Skeletal muscle tissue (tissue), 4 donors: Measurements from ENCODE around the gene SRF. TPM values are rescaled to one million over a fixed set of nuclear protein-coding genes. Genes with fewer than 3 reads are reported as not detected.
A peak's percentile ranks its signal among the peaks of the same experiment; 100 is the strongest.

ENCODE experiments used
- H3K27ac ChIP-seq: one replicate; pipeline ENCODE4 v1.7.0; 2013; ENCODE audit warnings: mild to moderate bottlenecking, low read depth, low read length, inconsistent platforms
- H3K27me3 ChIP-seq, 3 donors: one replicate each; pipeline ENCODE4 v1.7.0; 2013; ENCODE audit warnings: low read length in 3 of 3; ENCODE audit not compliant: control insufficient read depth in 3 of 3, insufficient read depth in 3 of 3
- H3K36me3 ChIP-seq, 3 donors: one replicate each; pipeline ENCODE4 v1.7.0; 2013; ENCODE audit warnings: low read length in 3 of 3; ENCODE audit not compliant: control insufficient read depth in 3 of 3, insufficient read depth in 3 of 3
- H3K4me1 ChIP-seq, 3 donors: one replicate each; pipeline ENCODE4 v1.7.0; 2013; ENCODE audit warnings: low read length in 3 of 3, mild to moderate bottlenecking in 3 of 3; ENCODE audit not compliant: control insufficient read depth in 3 of 3, insufficient read depth in 3 of 3
- H3K4me3 ChIP-seq, 3 donors: one replicate each; pipeline ENCODE4 v1.7.0; 2013; ENCODE audit warnings: low read length in 3 of 3
- H3K9ac ChIP-seq, 3 donors: one replicate each; pipeline ENCODE4 v1.7.0; 2013; ENCODE audit warnings: low read length in 3 of 3, mild to moderate bottlenecking in 3 of 3, moderate library complexity in 2 of 3, low read depth in 1 of 3
- H3K9me3 ChIP-seq, 3 donors: one replicate each; pipeline ENCODE4 v1.7.0; 2013; ENCODE audit warnings: low read length in 3 of 3; ENCODE audit not compliant: control insufficient read depth in 3 of 3
- total RNA-seq: library from RNA; depleted of rRNA; stranded (reverse); fragments of >200 nt; gene quantifications from one replicate; pipeline ENCODE4 v1.2.3, GENCODE V29; 2014
- donor health status: Osteomylitis.

The SRF gene
- total RNA-seq, 1 donor from 2014 or later: 21.4 TPM

- peaks cover 20 to 24% (median 21%) of the 10 kb centered on the region in 3 donors for H3K36me3 ChIP-seq
- peak overlapping the region; percentile 92 for H3K27ac ChIP-seq
- peak overlapping the region; percentile 85 to 96 (median 91) for H3K9ac ChIP-seq
- peaks cover 42 to 51% (median 45%) of the 10 kb centered on the region in 3 donors for H3K4me1 ChIP-seq
- no peaks in the 10 kb centered on the region for H3K27me3 ChIP-seq
- peak overlapping the region; percentile 83 to 96 (median 85) for H3K4me3 ChIP-seq
- H3K9me3 ChIP-seq: no peaks in the 10 kb centered on the region
Measured at GRCh38 chr6:43172104-43173007, 1.3 kb downstream of the SRF start.

GRCh38 chr6:43173591-43174262 is 2.7 kb downstream of the SRF start:
- peaks cover 29 to 33% (median 30%) of the 10 kb centered on the region in 3 donors for H3K36me3 ChIP-seq
- H3K27me3 ChIP-seq: no peaks in the 10 kb centered on the region
- peak overlapping the region; percentile 85 to 96 (median 91) for H3K9ac ChIP-seq
- H3K27ac ChIP-seq: peak overlapping the region; percentile 92
- H3K4me1 ChIP-seq: peaks cover 42 to 51% (median 45%) of the 10 kb centered on the region in 3 donors
- no peaks in the 10 kb centered on the region for H3K9me3 ChIP-seq
- H3K4me3 ChIP-seq: peak overlapping the region; percentile 83 to 96 (median 85)

GRCh38 chr6:43174263-43175112 is 3.4 kb downstream of the SRF start:
- Histone ChIP-seq H3K9me3 (no peaks in the 10 kb centered on the region), H3K9ac (peak overlapping the region; percentile 81 to 96 (median 91)), H3K27me3 (no peaks in the 10 kb centered on the region), H3K4me3 (peak overlapping the region; percentile 83 to 96 (median 85)), H3K27ac (peak overlapping the region; percentile 92), H3K36me3 (peaks cover 37 to 40% (median 38%) of the 10 kb centered on the region in 3 donors), H3K4me1 (peaks cover 42 to 51% (median 45%) of the 10 kb centered on the region in 3 donors)

GRCh38 chr6:43175676-43176422 is 4.8 kb downstream of the SRF start:
- Histone ChIP-seq H3K9me3 (no peaks in the 10 kb centered on the region), H3K9ac (peak overlapping the region; percentile 3 to 40 (median 22)), H3K27me3 (no peaks in the 10 kb centered on the region), H3K4me1 (peaks cover 37 to 43% (median 38%) of the 10 kb centered on the region in 3 donors), H3K36me3 (peaks cover 40 to 46% (median 41%) of the 10 kb centered on the region in 3 donors), H3K4me3 (no peak overlapping the region), H3K27ac (peak overlapping the region; percentile 92)

- peaks cover 40 to 46% (median 43%) of the 10 kb centered on the region in 3 donors for H3K36me3 ChIP-seq
- peak overlapping the region in 2 of 3 donors; percentile 22 to 40 for H3K9ac ChIP-seq
- peaks cover 37 to 44% (median 39%) of the 10 kb centered on the region in 3 donors for H3K4me1 ChIP-seq
Measured at GRCh38 chr6:43176423-43176786, 5.3 kb downstream of the SRF start.

GRCh38 chr6:43178150-43178549 is 7.1 kb downstream of the SRF start:
- Histone ChIP-seq H3K4me1 (peaks cover 41 to 44% (median 43%) of the 10 kb centered on the region in 3 donors), H3K27me3 (no peaks in the 10 kb centered on the region), H3K9ac (no peak overlapping the region), H3K27ac (no peak overlapping the region), H3K9me3 (no peaks in the 10 kb centered on the region), H3K4me3 (no peak overlapping the region), H3K36me3 (peaks cover 40 to 46% (median 43%) of the 10 kb centered on the region in 3 donors)

More at GRCh38 chr6:43176423-43176786, 5.3 kb downstream of the SRF start:
- no peaks in the 10 kb centered on the region for H3K27me3 ChIP-seq
- no peak overlapping the region for H3K4me3 ChIP-seq
- H3K27ac ChIP-seq: peak overlapping the region; percentile 92
- no peaks in the 10 kb centered on the region for H3K9me3 ChIP-seq

GRCh38 chr6:43178951-43179830 is 8.1 kb downstream of the SRF start:
- peaks cover 36 to 43% (median 37%) of the 10 kb centered on the region in 3 donors for H3K4me1 ChIP-seq
- H3K9me3 ChIP-seq: no peaks in the 10 kb centered on the region
- no peak overlapping the region for H3K4me3 ChIP-seq
- H3K9ac ChIP-seq: no peak overlapping the region
- peaks cover 40 to 43% (median 41%) of the 10 kb centered on the region in 3 donors for H3K36me3 ChIP-seq
- no peak overlapping the region for H3K27ac ChIP-seq
- no peaks in the 10 kb centered on the region for H3K27me3 ChIP-seq

GRCh38 chr6:43180058-43180457 is 9.0 kb downstream of the SRF start:
- no peak overlapping the region for H3K9ac ChIP-seq
- peaks cover 45 to 48% (median 46%) of the 10 kb centered on the region in 3 donors for H3K36me3 ChIP-seq
- H3K4me3 ChIP-seq: no peak overlapping the region
- no peaks in the 10 kb centered on the region for H3K9me3 ChIP-seq
- no peak overlapping the region for H3K27ac ChIP-seq
- peaks cover 31 to 40% (median 36%) of the 10 kb centered on the region in 3 donors for H3K4me1 ChIP-seq
- H3K27me3 ChIP-seq: no peaks in the 10 kb centered on the region
